Left ventricle myocardium inferior (tissue), 1 donor: ENCODE data around the gene C6orf163. TPM values are rescaled to one million over a fixed set of nuclear protein-coding genes. Genes with fewer than 3 reads are reported as not detected.
A peak's percentile ranks its signal among the peaks of the same experiment; 100 is the strongest.

Source experiments
- DNase-seq: peaks from one replicate; pipeline ENCODE4 v3.0.0-alpha.2; 2020
- H3K27ac ChIP-seq: fragments of 200-600 bp; replicated peaks from 2 replicates; pipeline ENCODE4 v1.8.0; 2021
- H3K27me3 ChIP-seq: fragments of 200-600 bp; 2 replicates; pipeline ENCODE4 v1.8.0; 2021; ENCODE audit warnings: low read depth
- H3K36me3 ChIP-seq: fragments of 200-600 bp; 2 replicates; pipeline ENCODE4 v1.8.0; 2021
- H3K4me1 ChIP-seq: fragments of 200-600 bp; 2 replicates; pipeline ENCODE4 v1.8.0; 2021
- H3K4me3 ChIP-seq: fragments of 200-600 bp; 2 replicates; pipeline ENCODE4 v1.8.0; 2021; ENCODE audit warnings: mild to moderate bottlenecking, moderate library complexity
- H3K9me3 ChIP-seq: fragments of 200-600 bp; replicated peaks from 2 replicates; pipeline ENCODE4 v1.8.0; 2021
- intact Hi-C: fragments of 100-400 bp; cut with micrococcal nuclease; formaldehyde crosslinking; loops from one replicate; pipeline ENCODE4 v1.11.0; 2022
- total RNA-seq: library from RNA; stranded (reverse); fragmentation: NEBNext Ultra II Directional; extraction: Animal tissue kit (Norgen Biotek cat#: 25700); gene quantifications from one replicate; pipeline ENCODE4 v1.2.1, GENCODE V29; 2021
- TF ChIP-seq, protein P1 (sequence below): fragments of 200-600 bp; IDR thresholded peaks from 2 replicates; pipeline ENCODE4 v1.8.0; 2021; ENCODE audit warnings: antibody characterized with exemption, mild to moderate bottlenecking, borderline replicate concordance
- donor health status: DM: no; HTN: yes; CAD: no; lungs with severe emphysema.

C6orf163 gene
- total RNA-seq, 1 donor from 2014 or later = 1.6 TPM

DNA sequence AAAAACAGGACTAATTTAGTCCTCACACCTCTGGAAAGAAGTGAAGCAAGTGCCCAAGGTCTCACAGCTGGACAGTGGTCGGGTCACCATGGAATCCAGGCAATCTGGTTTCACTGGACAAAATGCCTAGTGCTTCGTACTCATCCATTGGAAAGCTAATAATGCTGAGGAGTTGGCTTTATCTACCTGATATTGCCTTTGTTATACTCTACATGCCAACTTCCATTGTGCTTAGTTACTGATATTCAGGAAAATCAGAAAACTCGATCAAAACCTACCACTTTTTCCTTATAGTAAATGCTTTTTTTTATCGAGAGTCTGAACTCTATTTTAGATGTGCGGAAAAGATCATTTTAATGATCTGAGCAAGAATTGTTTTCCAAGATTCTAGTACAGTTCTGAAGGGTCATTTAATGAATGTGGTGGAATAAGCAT is 64.1 kb downstream of the C6orf163 start:
- Histone ChIP-seq H3K27me3 (no peaks in the 10 kb centered on the region), H3K4me1 (peaks cover 12% of the 10 kb centered on the region), H3K9me3 (no peaks in the 10 kb centered on the region), H3K27ac (peak overlapping the region; percentile 89), H3K4me3 (peak overlapping the region; percentile 98), H3K36me3 (no peaks in the 10 kb centered on the region)
- no peak for DNase-seq
- TF ChIP-seq, protein P1, sequence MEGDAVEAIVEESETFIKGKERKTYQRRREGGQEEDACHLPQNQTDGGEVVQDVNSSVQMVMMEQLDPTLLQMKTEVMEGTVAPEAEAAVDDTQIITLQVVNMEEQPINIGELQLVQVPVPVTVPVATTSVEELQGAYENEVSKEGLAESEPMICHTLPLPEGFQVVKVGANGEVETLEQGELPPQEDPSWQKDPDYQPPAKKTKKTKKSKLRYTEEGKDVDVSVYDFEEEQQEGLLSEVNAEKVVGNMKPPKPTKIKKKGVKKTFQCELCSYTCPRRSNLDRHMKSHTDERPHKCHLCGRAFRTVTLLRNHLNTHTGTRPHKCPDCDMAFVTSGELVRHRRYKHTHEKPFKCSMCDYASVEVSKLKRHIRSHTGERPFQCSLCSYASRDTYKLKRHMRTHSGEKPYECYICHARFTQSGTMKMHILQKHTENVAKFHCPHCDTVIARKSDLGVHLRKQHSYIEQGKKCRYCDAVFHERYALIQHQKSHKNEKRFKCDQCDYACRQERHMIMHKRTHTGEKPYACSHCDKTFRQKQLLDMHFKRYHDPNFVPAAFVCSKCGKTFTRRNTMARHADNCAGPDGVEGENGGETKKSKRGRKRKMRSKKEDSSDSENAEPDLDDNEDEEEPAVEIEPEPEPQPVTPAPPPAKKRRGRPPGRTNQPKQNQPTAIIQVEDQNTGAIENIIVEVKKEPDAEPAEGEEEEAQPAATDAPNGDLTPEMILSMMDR = no peak
- intact Hi-C loops = no loop called here

Other genes with a start within 250 kb of the C6orf163 start
- gene CGA, start 249.7 kb upstream of the C6orf163 start, total RNA-seq = not detected
- 28.2 TPM for gene ZNF292, start 189.2 kb upstream of the C6orf163 start, total RNA-seq
- gene SMIM8, start 22.2 kb upstream of the C6orf163 start, total RNA-seq = 17.7 TPM
- not detected for gene GJB7, start 15.5 kb upstream of the C6orf163 start, total RNA-seq
- 0.11 TPM for gene CFAP206, start 63.2 kb downstream of the C6orf163 start, total RNA-seq
- 11.6 TPM for gene SLC35A1, start 128.2 kb downstream of the C6orf163 start, total RNA-seq
- 19.5 TPM for gene RARS2, start 245.2 kb downstream of the C6orf163 start, total RNA-seq
- 20.5 TPM for gene ORC3, start 245.3 kb downstream of the C6orf163 start, total RNA-seq